GM12891 (cell line): Measurements from ENCODE around the gene TMCO2.

Source experiments
- PAX5 ChIP-seq: IDR thresholded peaks from 2 replicates; pipeline ENCODE4 v1.6.1; 2011; ENCODE audit warnings: low read length, moderate library complexity, mild to moderate bottlenecking; ENCODE audit not compliant: insufficient read depth, severe bottlenecking
- POLR2A ChIP-seq: IDR thresholded peaks from 2 replicates; pipeline ENCODE4 v1.6.1; 2011; ENCODE audit warnings: low read depth, low read length, control low read depth
- POLR2AphosphoS5 ChIP-seq: IDR thresholded peaks from 2 replicates; pipeline ENCODE4 v1.6.1; 2011; ENCODE audit warnings: low read depth, low read length, control low read depth
- POU2F2 ChIP-seq: IDR thresholded peaks from 2 replicates; pipeline ENCODE4 v1.6.1; 2011; ENCODE audit warnings: low read depth, mild to moderate bottlenecking, control low read depth, low read length, moderate library complexity
- SPI1 ChIP-seq: IDR thresholded peaks from 2 replicates; pipeline ENCODE4 v1.6.1; 2011; ENCODE audit warnings: low read depth, low read length, control low read depth
- TAF1 ChIP-seq: IDR thresholded peaks from 2 replicates; pipeline ENCODE4 v1.6.1; 2011; ENCODE audit warnings: low read depth, low read length, control low read depth

DNA sequence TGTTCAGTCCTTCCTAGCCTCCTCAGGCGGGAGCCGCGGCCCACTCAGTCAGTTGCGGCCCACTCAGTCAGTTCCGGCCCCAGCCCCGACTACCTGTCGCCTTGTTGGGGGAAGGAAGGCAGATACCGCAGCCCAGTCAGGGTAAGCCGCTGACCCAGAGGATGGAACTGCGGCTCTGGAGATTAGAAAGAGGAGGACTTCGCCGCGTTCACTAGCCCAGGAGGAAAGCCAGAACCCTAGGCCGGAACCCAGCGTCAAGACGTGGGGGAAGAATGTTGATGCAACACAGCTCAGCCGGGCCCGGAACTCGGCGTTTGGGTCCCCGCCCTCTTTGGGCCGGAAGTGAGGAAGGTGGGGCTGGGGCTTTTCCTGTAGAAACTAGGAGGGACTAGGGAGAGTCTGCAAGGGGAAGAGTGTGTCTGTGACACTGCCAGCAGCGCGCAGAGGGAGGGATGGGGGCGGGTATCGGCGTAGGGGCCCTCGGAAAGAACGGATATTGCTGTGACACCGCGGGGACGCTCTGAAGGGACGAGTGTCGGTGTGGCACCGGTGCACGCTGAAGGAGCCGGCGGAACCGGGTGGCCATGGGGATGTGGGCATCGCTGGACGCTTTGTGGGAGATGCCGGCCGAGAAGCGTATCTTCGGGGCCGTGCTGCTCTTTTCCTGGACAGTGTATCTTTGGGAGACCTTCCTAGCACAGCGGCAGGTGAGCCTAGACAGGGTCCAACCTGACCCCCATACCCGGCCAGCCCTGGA, 10.1 kb downstream of the TMCO2 start, which contains the start of gene ZMPSTE24:
- TF ChIP-seq POLR2AphosphoS5 (peak; percentile 46; the same call in 1 of the 2 replicates), POLR2A (peak; percentile 72), TAF1 (peak; percentile 77; the same call in 1 of the 2 replicates), SPI1 (peak; percentile 8; the same call in 1 of the 2 replicates), PAX5 (no peak), POU2F2 (peak; percentile 70)
